HG02759 (cell line): ENCODE data around the gene RIMS4.

Experiments used
- ATAC-seq: cut with Tn5 transposase; IDR thresholded peaks from one replicate; pipeline ENCODE4 v1.9.1; 2021; ENCODE audit warnings: mild to moderate bottlenecking, moderate library complexity; ENCODE audit not compliant: unreplicated experiment

The RIMS4 gene

DNA sequence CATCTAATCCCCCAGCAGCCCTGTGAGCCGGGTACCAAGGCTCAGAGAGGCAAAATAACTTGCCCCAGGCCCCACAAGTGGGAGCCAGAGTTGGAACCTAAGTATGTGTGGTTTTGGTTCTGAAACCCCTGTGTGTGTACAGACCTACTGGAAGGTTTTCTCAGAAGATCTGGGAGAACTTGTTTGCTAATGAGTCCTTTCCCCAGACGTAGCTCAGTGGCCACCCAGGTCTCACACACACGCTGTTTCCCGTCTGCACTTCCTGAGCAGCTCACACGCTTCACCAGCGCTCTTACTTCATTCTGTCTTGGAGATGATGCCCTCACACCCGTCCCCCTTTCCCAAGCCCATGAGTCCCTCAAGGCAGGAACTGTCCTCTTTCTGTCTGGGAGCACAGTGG lies 87.0 kb downstream of the RIMS4 start:
- ATAC-seq: no peak

- ATAC-seq: no peak
Observed at GRCh38 chr20:44722990-44723389, 87.4 kb downstream of the RIMS4 start.

DNA sequence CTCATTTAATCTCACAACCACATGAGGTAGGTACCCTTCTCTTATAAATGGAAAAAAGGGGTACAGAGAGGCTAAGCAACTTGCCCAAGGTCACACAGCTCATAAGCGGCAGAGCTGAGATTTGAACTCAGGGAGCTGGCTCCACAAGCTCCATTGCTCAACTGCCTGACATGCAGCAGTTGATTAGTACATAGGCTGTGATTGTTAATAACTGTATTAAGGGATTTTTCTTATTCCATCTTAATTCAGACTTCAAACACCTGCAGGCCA lies 88.6 kb downstream of the RIMS4 start:
- ATAC-seq: no peak

GRCh38 chr20:44720997-44721784 lies 89.2 kb downstream of the RIMS4 start:
- ATAC-seq: no peak

GRCh38 chr20:44720621-44720996 lies 89.7 kb downstream of the RIMS4 start:
- ATAC-seq: no peak

- ATAC-seq: no peak
Observed at GRCh38 chr20:44719841-44720240, 90.5 kb downstream of the RIMS4 start.

- no peak for ATAC-seq
Observed at GRCh38 chr20:44717986-44718385, 92.4 kb downstream of the RIMS4 start.

DNA sequence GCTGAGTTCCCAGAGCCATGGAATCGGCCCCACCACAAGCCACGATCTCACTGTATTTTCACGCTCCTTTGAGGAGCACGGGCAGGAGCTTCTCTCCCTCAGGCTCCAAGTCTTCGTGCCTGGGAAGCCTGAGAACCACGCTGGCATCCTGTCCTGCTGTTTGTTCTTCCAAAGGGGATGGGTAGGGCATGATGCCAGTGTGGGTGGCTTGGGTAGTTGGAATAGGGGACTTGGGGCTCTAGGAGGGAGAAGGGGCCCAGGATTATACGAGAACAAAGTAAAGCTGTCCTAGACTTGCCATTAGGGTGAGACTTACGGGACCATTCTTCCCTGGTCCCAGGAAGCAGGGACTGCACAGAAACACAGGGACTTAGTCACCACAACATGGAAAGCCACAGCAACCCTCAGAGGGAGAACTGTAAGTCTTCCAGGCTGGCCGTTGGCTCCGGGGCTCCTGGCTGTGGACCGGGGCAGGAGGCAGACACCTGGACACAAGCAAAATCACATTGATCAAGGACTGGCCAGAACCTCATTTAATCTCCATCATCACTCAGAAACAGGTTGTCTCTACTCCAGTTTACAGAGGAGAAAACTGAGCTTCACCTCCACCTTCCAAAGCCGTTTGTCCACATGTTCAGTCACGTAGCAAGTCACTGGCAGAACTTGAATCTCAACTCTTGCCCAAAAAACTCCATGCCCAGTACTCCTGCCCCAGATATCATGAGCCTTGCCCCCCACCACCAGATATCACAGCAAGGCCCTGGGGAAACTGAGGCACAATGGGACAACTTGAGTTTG lies 93.8 kb downstream of the RIMS4 start:
- no peak for ATAC-seq

GRCh38 chr20:44715499-44716308 lies 94.6 kb downstream of the RIMS4 start:
- ATAC-seq: no peak

- ATAC-seq: no peak
Observed at GRCh38 chr20:44714701-44715498, 95.4 kb downstream of the RIMS4 start, which contains the start of gene CCN5. TSS of gene CCN5 (plus strand) at chr20:44715369. CDS start at chr20:44715391, 22 bp downstream.

- no peak for ATAC-seq
Observed at GRCh38 chr20:44714102-44714700, 96.1 kb downstream of the RIMS4 start.

GRCh38 chr20:44711237-44711636 lies 99.1 kb downstream of the RIMS4 start:
- no peak for ATAC-seq

- ATAC-seq: no peak
Observed at GRCh38 chr20:44709797-44710196, 100.5 kb downstream of the RIMS4 start.

- no peak for ATAC-seq
Observed at GRCh38 chr20:44709380-44709779, 101.0 kb downstream of the RIMS4 start.

GRCh38 chr20:44707018-44707579 lies 103.2 kb downstream of the RIMS4 start:
- no peak for ATAC-seq

DNA sequence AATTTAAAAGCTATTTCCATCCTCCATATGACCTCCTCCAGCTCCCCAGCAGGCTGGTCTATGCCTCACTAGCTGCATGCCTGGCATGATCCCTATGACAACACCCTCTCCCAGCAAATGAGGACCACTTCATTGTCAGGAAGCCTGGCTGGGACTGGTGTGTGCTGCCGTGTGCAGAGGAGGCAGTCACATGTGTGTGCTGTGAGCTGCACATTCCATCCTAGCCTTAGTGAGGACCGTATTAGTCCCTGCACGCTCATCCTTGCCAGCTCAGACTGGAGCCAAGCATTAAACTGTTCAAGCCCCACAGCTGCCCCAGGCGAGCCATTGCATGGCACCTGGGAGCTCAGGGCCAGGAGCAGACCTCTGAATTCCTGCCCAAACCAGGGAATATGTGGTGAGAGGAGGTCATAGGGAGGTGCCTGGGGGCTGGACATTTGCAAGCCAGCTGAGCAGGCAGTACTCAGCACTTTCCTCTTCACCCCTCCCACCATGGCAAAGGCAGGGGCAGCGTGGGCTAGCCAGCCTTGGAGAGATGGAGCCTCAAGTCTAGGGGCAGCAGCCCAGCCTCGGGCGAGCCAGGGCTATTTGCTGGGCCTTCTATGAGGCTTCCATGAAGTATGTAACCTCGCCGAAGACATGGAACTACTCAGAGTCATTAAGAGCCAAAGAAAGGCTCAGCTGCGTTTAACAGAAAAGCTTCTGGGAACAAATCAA lies 103.9 kb downstream of the RIMS4 start:
- ATAC-seq: no peak

- no peak for ATAC-seq
Observed at GRCh38 chr20:44705364-44706094, 104.8 kb downstream of the RIMS4 start.

- ATAC-seq: no peak
Observed at GRCh38 chr20:44704551-44704971, 105.8 kb downstream of the RIMS4 start.
